Activated B cell treated with CpG ODN at 0.5 μM for 24 hours (primary cell): ENCODE results near the gene MRPL49. TPM values are rescaled to one million over a fixed set of nuclear protein-coding genes. Genes with fewer than 3 reads are reported as not detected.

Experiments used
- ATAC-seq: fragments of 200-7000 bp; cut with Tn5 transposase; one replicate; pipeline ENCODE4 v1.10.0; 2021; ENCODE audit warnings: low read depth, mild to moderate bottlenecking, moderate library complexity
- CTCF ChIA-PET: fragments of 350-600 bp; sonication (Branson Sonifier 250); formaldehyde crosslinking; loops from one replicate; lab custom pipeline; 2021; ENCODE audit warnings: antibody characterized with exemption; lab: Charles Lee
- POLR2A ChIA-PET: fragments of 350-600 bp; sonication (Branson Sonifier 250); formaldehyde crosslinking; loops from one replicate; lab custom pipeline; 2021; ENCODE audit warnings: antibody characterized with exemption; lab: Charles Lee
- DNase-seq: peaks from one replicate; pipeline ENCODE4 v3.0.0; 2022
- H3K27ac Mint-ChIP-seq: one replicate; pipeline ENCODE4 v1.8.0; 2020; ENCODE audit warnings: mixed read lengths
- H3K27me3 Mint-ChIP-seq: one replicate; pipeline ENCODE4 v1.8.0; 2021; ENCODE audit warnings: mixed read lengths
- H3K36me3 Mint-ChIP-seq: one replicate; pipeline ENCODE4 v1.8.0; 2021; ENCODE audit warnings: low read depth, mixed read lengths
- H3K4me1 Mint-ChIP-seq: one replicate; pipeline ENCODE4 v1.8.0; 2021; ENCODE audit warnings: mixed read lengths
- H3K4me3 Mint-ChIP-seq: one replicate; pipeline ENCODE4 v1.8.0; 2020; ENCODE audit warnings: mild to moderate bottlenecking, mixed read lengths
- H3K9me3 Mint-ChIP-seq: one replicate; pipeline ENCODE4 v1.8.0; 2020; ENCODE audit warnings: mixed read lengths
- CTCF ChIP-seq: fragments of 200-600 bp; IDR thresholded peaks from one replicate; pipeline ENCODE4 v1.8.0; 2022; ENCODE audit warnings: antibody characterized with exemption, mild to moderate bottlenecking
- intact Hi-C: fragments of 100-400 bp; cut with micrococcal nuclease; formaldehyde crosslinking; loops from one replicate; pipeline ENCODE4 v1.15.1; 2024
- total RNA-seq: library from RNA; stranded (reverse); gene quantifications from 2 replicates; pipeline ENCODE4 v1.2.3, GENCODE V29; 2022

MRPL49 gene
- total RNA-seq, 1 donor from 2014 or later = 60.0 TPM

GRCh38 chr11:65119670-65119995 is 2.5 kb upstream of the MRPL49 start:
- ChIA-PET POLR2A (interaction anchor here (0.6 to 15.3 kb wide), 2 partner anchors 12 to 26 kb away, joined by 7 to 546 read pairs; partner anchors contain the start of gene SYVN1), CTCF (interaction anchor here (0.8 to 3.8 kb wide), 3 partner anchors 11 to 105 kb away, joined by 3 to 28 read pairs (median 24); partner anchors contain the start of gene ARL2)
- H3K4me1 Mint-ChIP-seq = peaks cover 71% of the 10 kb centered on the region
- peak overlapping the region; percentile 57 for H3K27ac Mint-ChIP-seq
- no peaks in the 10 kb centered on the region for H3K9me3 Mint-ChIP-seq
- ATAC-seq = no peak
- H3K4me3 Mint-ChIP-seq = no peak overlapping the region
- intact Hi-C loops = no loop called here
- no peak for TF ChIP-seq CTCF
- no peak for DNase-seq
- no peaks in the 10 kb centered on the region for H3K27me3 Mint-ChIP-seq
- peaks cover 67% of the 10 kb centered on the region for H3K36me3 Mint-ChIP-seq

GRCh38 chr11:65120831-65121230 is 1.3 kb upstream of the MRPL49 start:
- CTCF ChIA-PET = interaction anchor here (0.9 to 3.1 kb wide), 6 partner anchors 9 to 273 kb away, joined by 3 to 27 read pairs (median 11); partner anchors contain the start of genes SYVN1 and TM7SF2
- H3K36me3 Mint-ChIP-seq = peaks cover 72% of the 10 kb centered on the region
- ATAC-seq (no peak), DNase-seq (no peak)
- peaks cover 68% of the 10 kb centered on the region for H3K4me1 Mint-ChIP-seq
- no peaks in the 10 kb centered on the region for H3K9me3 Mint-ChIP-seq
- TF ChIP-seq CTCF = no peak
- H3K27ac Mint-ChIP-seq = peak overlapping the region; percentile 99
- H3K27me3 Mint-ChIP-seq = no peaks in the 10 kb centered on the region
- POLR2A ChIA-PET = interaction anchor here (0.8 to 15.3 kb wide), 7 partner anchors 9 to 264 kb away, joined by 3 to 546 read pairs (median 15); partner anchors contain the start of genes CAPN1, POLA2, SYVN1 and TM7SF2
- peak overlapping the region; percentile 99 for H3K4me3 Mint-ChIP-seq
- intact Hi-C loops = no loop called here

GRCh38 chr11:65121447-65121864 is 665 bp upstream of the MRPL49 start:
- H3K36me3 Mint-ChIP-seq = peaks cover 77% of the 10 kb centered on the region
- H3K27me3 Mint-ChIP-seq = no peaks in the 10 kb centered on the region
- intact Hi-C loops = no loop called here
- TF ChIP-seq CTCF = no peak
- CTCF ChIA-PET = interaction anchor here (0.6 to 3.1 kb wide), 10 partner anchors 10 to 433 kb away, joined by 3 to 27 read pairs (median 4); partner anchors contain the start of genes CAPN1, CDC42EP2, SYVN1 and TM7SF2
- peak overlapping the region; percentile 99 for H3K27ac Mint-ChIP-seq
- peak overlapping the region; percentile 99 for H3K4me3 Mint-ChIP-seq
- H3K9me3 Mint-ChIP-seq = no peaks in the 10 kb centered on the region
- POLR2A ChIA-PET = interaction anchor here (0.5 to 15.3 kb wide), 24 partner anchors 10 to 540 kb away, joined by 3 to 546 read pairs (median 4); partner anchors contain the start of genes CAPN1, DPF2, MALAT1 and POLA2
- DNase-seq = no peak
- no peak for ATAC-seq
- peaks cover 63% of the 10 kb centered on the region for H3K4me1 Mint-ChIP-seq

- Mint-ChIP-seq H3K36me3 (peaks cover 85% of the 10 kb centered on the region), H3K27ac (no peak overlapping the region)
These were observed 2.5 kb downstream of the MRPL49 start for GRCh38 chr11:65124480-65125196.

More at GRCh38 chr11:65124480-65125196, 2.5 kb downstream of the MRPL49 start:
- peaks cover 47% of the 10 kb centered on the region for H3K4me1 Mint-ChIP-seq
- ChIA-PET CTCF (interaction anchor here (0.6 to 0.7 kb wide), 2 partner anchors 10 to 54 kb away, joined by 3 read pairs; no protein-coding TSS in a partner anchor), POLR2A (interaction anchor here (1.0 to 15.3 kb wide), 3 partner anchors 7 to 13 kb away, joined by 3 to 546 read pairs (median 546); partner anchors contain the start of genes FAU, MRPL49, SYVN1 and TM7SF2)
- DNase-seq = no peak
- peak overlapping the region; percentile 7 for H3K4me3 Mint-ChIP-seq
- TF ChIP-seq CTCF = no peak
- no peaks in the 10 kb centered on the region for H3K27me3 Mint-ChIP-seq
- H3K9me3 Mint-ChIP-seq = no peaks in the 10 kb centered on the region
- ATAC-seq = no peak
- intact Hi-C loops = no loop called here
